Measurements from ENCODE around the gene CDHR2. TPM values are rescaled to one million over a fixed set of nuclear protein-coding genes. Genes with fewer than 3 reads are reported as not detected.
A peak's percentile ranks its signal among the peaks of the same experiment; 100 is the strongest.

CDHR2 gene
- total and polyA plus RNA-seq, 2 of the 13 experiments (the other 11 are each of a cell fraction or from before 2014, with no cell fraction given) = 17.9 to 20.9 TPM

DNA sequence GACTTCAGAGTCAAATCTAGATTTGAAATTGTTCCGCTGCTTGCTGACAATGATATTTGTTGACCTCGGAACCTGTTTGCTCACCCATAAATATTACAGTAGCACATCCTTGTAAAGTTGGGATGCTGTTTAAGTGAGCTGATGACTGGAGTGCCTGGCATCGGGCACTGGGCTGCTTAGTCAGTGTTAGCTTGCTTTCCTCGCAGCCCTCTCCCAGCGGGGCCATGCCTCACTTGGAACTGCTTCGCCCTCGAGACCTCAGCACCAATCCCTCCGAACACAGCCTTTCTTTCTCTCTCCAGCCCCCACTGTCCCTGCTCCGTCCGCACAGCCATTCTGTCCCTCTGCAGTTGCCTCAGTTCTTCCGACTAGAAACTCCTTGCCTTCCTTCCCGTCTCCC, 35.4 kb upstream of the CDHR2 start (continued):
- TF ChIP-seq, protein P1, sequence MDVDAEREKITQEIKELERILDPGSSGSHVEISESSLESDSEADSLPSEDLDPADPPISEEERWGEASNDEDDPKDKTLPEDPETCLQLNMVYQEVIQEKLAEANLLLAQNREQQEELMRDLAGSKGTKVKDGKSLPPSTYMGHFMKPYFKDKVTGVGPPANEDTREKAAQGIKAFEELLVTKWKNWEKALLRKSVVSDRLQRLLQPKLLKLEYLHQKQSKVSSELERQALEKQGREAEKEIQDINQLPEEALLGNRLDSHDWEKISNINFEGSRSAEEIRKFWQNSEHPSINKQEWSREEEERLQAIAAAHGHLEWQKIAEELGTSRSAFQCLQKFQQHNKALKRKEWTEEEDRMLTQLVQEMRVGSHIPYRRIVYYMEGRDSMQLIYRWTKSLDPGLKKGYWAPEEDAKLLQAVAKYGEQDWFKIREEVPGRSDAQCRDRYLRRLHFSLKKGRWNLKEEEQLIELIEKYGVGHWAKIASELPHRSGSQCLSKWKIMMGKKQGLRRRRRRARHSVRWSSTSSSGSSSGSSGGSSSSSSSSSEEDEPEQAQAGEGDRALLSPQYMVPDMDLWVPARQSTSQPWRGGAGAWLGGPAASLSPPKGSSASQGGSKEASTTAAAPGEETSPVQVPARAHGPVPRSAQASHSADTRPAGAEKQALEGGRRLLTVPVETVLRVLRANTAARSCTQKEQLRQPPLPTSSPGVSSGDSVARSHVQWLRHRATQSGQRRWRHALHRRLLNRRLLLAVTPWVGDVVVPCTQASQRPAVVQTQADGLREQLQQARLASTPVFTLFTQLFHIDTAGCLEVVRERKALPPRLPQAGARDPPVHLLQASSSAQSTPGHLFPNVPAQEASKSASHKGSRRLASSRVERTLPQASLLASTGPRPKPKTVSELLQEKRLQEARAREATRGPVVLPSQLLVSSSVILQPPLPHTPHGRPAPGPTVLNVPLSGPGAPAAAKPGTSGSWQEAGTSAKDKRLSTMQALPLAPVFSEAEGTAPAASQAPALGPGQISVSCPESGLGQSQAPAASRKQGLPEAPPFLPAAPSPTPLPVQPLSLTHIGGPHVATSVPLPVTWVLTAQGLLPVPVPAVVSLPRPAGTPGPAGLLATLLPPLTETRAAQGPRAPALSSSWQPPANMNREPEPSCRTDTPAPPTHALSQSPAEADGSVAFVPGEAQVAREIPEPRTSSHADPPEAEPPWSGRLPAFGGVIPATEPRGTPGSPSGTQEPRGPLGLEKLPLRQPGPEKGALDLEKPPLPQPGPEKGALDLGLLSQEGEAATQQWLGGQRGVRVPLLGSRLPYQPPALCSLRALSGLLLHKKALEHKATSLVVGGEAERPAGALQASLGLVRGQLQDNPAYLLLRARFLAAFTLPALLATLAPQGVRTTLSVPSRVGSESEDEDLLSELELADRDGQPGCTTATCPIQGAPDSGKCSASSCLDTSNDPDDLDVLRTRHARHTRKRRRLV (CRISPR knock-in tag; IDR thresholded peaks at IDR 0.05) = no peak
- no peak for TF ChIP-seq NR2C2 (CRISPR knock-in tag; IDR thresholded peaks at IDR 0.05; ENCODE audit: borderline replicate concordance)

DNA sequence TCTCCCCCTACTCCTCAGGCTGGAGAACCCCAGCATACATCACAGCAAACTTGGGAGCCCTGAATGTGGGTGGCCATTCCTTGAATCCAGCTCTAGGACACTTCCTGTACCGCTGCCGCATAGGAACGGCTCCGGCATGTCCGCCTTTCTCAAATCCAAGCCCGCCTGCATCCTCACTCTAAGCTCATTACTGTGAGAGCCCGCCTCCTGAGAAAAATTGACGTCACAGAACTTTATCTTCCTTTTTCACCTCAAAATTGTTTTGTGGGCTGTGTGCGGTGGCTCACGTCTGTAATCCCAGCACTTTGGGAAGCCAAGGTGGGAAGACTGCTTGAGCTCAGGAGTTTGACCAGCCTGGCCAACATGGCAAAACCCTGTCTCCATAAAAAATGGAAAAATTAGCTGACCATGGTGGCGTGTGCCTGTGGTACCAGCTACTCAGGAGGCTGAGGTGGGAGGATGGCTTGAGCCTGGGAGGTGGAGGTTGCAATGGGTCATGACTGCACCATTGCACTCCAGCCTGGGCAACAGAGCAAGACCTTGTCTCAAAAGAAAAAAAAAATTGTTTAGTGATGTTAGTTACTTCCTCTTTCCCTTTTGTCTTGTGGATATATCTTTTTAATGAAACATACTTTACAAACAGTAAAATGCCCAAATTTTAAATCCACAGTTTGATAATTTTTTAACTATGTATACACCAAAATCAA, 34.7 kb upstream of the CDHR2 start:
- in situ Hi-C loops (cut with HindIII; ENCODE audit: extremely low pct_ligation_motif_present, low pct_unique_long_range_greater_than_20kb) = no loop called here
- 0 out of 5 replicates have a peak, but pooled peaks cover 0 to 4% of the 10 kb centered on the region in 2 experiments for H3K36me3 ChIP-seq (replicated peaks in 1 of 2; ENCODE audit: control insufficient read depth in 1 of 2, insufficient read depth in 2 of 2, low read length in 2 of 2)
- POLR2A ChIA-PET = no interaction called here

More for the DNA sequence above, 34.7 kb upstream of the CDHR2 start:
- Histone ChIP-seq H3K27ac (ENCODE audit: extremely low read length, insufficient read depth, low read length) (no peak overlapping the region), H3K9me3 (ENCODE audit: low read length) (no peaks in the 10 kb centered on the region), H3K4me1 (ENCODE audit: insufficient read depth, low read length) (peaks cover 7% of the 10 kb centered on the region), H3K4me2 (ENCODE audit: low read depth, low read length) (no peak overlapping the region), H3K9ac (ENCODE audit: insufficient read depth, low read depth, low read length) (no peak overlapping the region), H3K4me3 (replicated peaks in 1 of 3; ENCODE audit: insufficient read depth in 1 of 3, low read depth in 2 of 3, low read length in 3 of 3) (no peak overlapping the region), H3K79me2 (ENCODE audit: insufficient read depth, low read length) (no peaks in the 10 kb centered on the region), H3K27me3 (ENCODE audit: control insufficient read depth in 1 of 2, insufficient read depth in 2 of 2, low read length in 2 of 2) (no peaks in the 10 kb centered on the region; a peak in 1 of 5 replicates), H4K20me1 (ENCODE audit: insufficient read depth, low read length) (no peaks in the 10 kb centered on the region), H2AFZ (ENCODE audit: low read length) (no peak overlapping the region)
- WGBS (ENCODE audit: low lambda C conversion rate) = 75% methylated on average over 11 of the region's 11 CpGs
- no peak for FAIRE-seq
- no peak; the same call in 2 of the 3 replicates for ATAC-seq
- CTCF ChIA-PET (ENCODE audit: low intra/inter-chr PET ratio, low total read pairs) = no interaction called here
- TF ChIP-seq NFYC (CRISPR knock-in tag; IDR thresholded peaks at IDR 0.05) (no peak), CREB1 (IDR thresholded peaks at IDR 0.05) (peak; percentile 41; the same call in 1 of the 2 replicates), CREB1 (CRISPR knock-in tag; IDR thresholded peaks at IDR 0.05) (no peak)
- intact Hi-C loops (cut with micrococcal nuclease; ENCODE audit: unreplicated experiment) = no loop called here
- no TSS peak for BruUV-seq (replicated peaks)
- no peak for DNase-seq (ENCODE audit: low spot score)

All from HepG2 (cell line).